VCaP (cell line): Measurements from ENCODE around the gene CABP4.
"Not testable (repeated sequence)": the region's sequence is repeated elsewhere in the genome, so short reads cannot be mapped to it uniquely, and the experiment has no call there.

Experiments used
- H3K27ac ChIP-seq: fragments of 450-650 bp; 2 replicates; pipeline ENCODE4 v1.5.1; 2017
- TF ChIP-seq, protein P1 (sequence below): fragments of 450-650 bp; conservative IDR thresholded peaks from 2 replicates; pipeline ENCODE4 v1.5.1; 2017; ENCODE audit warnings: mild to moderate bottlenecking, moderate library complexity

CABP4 gene

DNA sequence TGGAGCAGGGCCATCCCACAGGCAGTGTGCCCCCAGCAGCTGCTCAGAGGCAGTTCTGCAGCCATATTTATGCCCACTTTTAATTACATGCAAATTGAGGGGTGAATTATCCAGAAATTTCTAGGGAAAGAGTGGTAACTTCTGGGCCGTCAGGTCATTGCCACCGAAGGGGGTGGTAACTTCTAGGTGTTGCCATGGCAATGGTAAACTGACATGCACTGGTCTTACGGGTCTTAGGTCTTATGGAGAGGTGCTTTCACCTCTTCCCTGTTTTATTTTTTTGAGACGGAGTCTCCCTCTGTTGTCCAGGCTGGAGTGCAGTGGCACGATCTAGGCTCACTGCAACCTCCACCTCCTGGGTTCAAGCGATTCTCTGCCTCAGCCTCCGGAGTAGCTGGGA, 17.7 kb downstream of the CABP4 start:
- TF ChIP-seq, protein P1, sequence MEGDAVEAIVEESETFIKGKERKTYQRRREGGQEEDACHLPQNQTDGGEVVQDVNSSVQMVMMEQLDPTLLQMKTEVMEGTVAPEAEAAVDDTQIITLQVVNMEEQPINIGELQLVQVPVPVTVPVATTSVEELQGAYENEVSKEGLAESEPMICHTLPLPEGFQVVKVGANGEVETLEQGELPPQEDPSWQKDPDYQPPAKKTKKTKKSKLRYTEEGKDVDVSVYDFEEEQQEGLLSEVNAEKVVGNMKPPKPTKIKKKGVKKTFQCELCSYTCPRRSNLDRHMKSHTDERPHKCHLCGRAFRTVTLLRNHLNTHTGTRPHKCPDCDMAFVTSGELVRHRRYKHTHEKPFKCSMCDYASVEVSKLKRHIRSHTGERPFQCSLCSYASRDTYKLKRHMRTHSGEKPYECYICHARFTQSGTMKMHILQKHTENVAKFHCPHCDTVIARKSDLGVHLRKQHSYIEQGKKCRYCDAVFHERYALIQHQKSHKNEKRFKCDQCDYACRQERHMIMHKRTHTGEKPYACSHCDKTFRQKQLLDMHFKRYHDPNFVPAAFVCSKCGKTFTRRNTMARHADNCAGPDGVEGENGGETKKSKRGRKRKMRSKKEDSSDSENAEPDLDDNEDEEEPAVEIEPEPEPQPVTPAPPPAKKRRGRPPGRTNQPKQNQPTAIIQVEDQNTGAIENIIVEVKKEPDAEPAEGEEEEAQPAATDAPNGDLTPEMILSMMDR, result no peak
- H3K27ac ChIP-seq, result peak overlapping the region; percentile 44; the same call in 1 of the 2 replicates

DNA sequence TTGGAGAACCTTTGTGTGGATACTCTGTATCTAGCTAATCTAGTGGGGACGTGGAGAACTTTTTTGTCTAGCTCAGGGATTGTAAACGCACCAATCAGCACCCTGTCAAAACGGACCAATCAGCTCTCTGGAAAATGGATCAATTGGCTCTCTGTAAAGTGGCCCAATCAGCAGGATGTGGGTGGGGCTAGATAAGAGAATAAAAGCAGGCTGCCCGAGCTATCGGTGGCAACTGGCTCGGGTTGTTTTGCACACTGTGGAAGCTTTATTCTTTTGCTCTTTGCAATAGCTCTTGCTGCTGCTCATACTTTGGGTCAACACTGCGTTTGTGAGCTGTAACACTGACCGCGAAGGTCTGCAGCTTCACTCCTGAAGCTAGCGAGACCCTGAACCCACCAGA, 21.5 kb downstream of the CABP4 start:
- not testable (repeated sequence) for H3K27ac ChIP-seq

DNA sequence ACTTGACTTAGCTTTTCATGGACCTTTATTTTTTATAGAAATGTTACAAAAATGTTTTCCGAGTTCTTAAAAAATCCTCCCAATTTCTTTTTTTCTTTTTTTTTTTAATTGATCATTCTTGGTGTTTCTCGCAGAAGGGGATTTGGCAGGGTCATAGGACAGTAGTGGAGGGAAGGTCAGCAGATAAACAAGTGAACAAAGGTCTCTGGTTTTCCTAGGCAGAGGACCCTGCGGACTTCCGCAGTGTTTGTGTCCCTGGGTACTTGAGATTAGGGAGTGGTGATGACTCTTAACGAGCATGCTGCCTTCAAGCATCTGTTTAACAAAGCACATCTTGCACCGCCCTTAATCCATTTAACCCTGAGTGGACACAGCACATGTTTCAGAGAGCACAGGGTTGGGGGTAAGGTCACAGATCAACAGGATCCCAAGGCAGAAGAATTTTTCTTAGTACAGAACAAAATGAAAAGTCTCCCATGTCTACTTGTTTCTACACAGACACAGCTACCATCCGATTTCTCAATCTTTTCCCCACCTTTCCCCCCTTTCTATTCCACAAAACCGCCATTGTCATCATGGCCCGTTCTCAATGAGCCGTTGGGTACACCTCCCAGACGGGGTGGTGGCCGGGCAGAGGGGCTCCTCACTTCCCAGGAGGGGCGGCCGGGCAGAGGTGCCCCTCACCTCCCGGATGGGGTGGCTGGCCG, 22.3 kb downstream of the CABP4 start:
- H3K27ac ChIP-seq, result not testable (repeated sequence)

DNA sequence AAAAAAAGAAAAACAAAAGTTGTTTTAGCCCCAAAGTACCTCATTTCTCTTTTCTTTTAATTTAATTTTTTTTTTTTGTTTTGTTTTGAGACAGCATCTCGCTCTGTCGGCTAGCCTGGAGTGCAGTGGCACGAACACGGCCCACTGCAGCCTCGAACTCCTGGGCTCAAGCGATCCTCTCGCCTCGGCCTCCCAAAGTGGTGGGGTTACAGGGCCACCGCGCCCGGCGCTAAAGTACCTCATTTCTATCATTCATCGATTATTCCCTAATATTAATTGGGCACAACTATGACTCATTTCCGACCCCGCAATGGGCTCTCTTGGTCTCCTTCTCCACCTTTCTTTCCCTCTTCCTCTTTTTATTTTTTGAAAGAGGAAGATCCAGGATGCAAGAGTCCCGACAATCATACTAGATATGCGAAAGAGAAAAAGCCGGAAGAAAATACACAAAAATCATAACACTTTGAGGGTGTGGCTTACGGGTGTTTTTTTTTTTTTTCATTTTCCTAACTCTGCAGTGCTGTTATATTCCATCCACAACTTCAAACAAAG, 27.2 kb downstream of the CABP4 start:
- H3K27ac ChIP-seq, result peak overlapping the region; percentile 83
- TF ChIP-seq, protein P1, result no peak

DNA sequence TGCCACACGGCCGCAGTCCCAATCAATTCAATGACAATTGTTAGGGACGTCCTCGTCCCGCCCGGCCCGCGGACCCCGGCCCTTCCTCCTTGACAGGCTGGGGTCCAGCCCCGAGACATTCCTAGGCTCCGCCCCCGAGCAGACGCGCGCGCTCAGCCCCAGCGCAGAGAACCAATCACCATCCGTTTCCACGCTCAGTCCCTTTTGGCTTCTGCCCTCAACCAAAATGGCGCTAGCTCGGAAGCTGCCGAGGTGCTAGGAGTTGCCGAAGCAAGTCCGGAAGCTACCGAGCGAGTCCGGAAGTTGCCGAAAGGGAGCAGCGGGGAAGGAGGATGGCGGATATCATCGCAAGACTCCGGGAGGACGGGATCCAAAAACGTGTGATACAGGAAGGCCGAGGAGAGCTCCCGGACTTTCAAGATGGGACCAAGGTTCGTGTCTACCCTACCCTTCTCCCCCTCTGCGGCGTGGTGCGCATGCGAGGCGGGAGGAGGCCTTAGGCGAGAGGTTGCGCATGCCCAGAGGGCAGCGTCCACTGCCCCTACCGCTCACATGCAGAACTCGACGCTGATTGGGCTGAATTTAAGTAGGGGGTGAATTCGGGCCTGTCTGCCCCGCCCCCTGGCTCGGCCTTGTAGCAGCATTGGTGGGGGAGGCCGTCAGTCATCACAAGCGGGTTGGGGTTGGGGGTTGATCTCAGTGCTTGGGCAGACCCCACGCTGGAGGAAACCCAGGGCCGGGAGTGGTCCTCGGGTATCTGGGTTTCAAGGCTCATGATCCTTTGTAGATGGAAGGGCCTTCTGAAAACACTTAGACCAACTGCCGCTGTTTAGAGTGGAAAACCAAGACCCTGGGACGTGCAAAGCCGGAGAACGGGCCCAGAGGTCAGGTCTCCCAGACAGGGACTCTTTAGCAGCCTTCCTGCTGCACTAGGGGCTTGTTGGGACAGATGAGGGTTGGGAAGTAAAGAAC, 28.0 kb downstream of the CABP4 start, which contains the start of gene AIP:
Gene AIP, plus strand, starts transcription at position 200 of the 972 bp plus-strand sequence. Its CDS starts 133 bp downstream, at position 333.
- TF ChIP-seq, protein P1, result no peak; the same call in none of the 2 replicates

DNA sequence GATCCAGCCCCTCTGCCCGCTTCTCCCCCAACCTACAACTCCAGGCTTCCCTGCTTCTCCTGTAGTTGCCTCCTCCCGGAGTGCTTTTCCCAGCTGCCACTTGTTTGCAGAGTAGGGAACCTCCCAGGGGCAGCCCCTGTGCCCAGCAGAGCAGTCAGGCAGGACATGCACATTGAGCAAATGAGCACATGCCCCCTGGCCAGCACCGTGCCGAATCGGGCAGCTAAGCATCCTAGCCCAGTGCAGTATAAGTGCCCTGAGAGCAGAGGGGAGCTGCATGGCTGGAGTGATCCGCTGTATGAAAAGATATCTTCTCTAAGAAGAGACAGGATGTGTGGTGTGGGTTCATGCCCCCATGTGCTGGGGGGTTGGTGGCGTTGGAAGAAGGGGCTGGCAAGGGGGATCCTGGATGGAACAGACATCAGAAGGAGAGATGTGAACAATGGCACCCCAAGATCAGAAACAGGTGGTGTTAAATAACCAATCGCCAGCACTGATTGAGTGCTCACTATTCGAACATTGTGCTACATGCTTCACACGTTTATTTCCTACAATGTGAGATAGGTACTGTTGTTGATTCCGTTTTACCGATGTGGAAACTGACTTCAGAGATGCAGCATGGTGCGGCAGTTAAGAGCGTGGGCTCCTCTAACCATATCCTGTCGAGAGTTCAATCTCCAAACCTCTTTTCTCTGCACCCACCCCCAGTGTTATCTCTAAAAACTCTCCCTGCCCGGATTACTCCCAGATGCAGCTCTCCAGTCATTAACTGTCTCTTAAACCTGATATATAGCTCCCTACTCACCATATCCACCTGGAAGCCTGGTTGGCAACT, 28.9 kb downstream of the CABP4 start:
- H3K27ac ChIP-seq, result peak overlapping the region; percentile 83; the same call in 1 of the 2 replicates

More for the DNA sequence above, 28.0 kb downstream of the CABP4 start, which contains the start of gene AIP:
- peak within 1 kb of the TSS; percentile 83 for H3K27ac ChIP-seq

DNA sequence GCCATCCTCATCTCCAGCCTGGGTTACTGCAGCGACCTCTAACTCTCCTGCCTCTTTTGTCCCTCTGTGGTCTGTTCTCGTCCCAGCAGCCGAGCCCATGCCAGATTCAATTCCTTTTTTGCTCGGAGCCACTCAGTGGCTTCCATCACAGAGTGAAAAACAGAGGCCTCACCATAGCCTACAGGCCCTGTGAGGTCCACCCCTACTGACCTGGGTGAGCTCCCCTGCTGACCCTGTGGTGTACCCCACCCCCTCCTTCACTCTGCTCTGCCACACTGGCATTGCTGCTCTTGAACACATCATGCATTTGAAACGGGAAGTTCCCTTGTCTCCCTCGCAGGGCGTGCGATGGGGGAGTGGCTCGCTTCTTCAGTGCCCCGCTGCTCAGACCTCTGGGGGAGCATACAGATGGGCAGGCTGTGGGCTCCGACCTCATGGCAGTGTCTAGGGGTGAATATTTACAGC, 29.7 kb downstream of the CABP4 start:
- TF ChIP-seq, protein P1, result no peak
- H3K27ac ChIP-seq, result no peak overlapping the region

More for the DNA sequence above, 28.9 kb downstream of the CABP4 start:
- TF ChIP-seq, protein P1, result no peak

DNA sequence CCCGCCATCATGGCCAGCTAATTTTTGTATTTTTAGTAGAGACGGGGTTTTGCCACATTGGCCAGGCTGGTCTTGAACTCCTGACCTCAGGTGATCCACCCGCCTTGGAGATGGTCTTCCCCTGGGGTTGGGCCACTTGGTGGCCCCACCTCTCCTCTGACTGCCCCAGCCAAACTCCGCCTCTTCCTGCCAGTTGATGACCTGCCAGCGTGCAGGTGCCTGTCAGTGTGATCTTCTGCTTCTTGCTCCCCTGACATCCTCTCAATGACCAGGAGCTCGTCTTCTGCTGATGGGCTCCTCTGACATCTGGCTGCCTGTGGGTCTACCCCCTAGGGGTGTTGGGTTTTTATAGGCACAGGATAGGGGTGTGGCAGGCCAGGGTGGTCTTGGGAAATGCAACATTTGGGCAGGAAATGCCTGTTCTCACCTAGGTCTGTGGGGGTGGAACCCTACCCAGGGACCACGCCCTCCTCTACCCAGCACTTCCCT, 30.8 kb downstream of the CABP4 start:
- H3K27ac ChIP-seq, result not testable (repeated sequence)
